GM23338 (cell line): ENCODE results near the gene KDM4E.

Experiments used
- CREB1 ChIP-seq: fragments of 250-450 bp; sonication (Bioruptor Pico); IDR thresholded peaks from 2 replicates; pipeline ENCODE4 v1.5.0; 2020; ENCODE audit warnings: low read depth, mild to moderate bottlenecking, moderate library complexity
- CTCF ChIP-seq, 2 experiments: fragments of 200-600 bp in 1 of 2; sonication (generic) in 1 of 2; conservative IDR thresholded peaks; 2 replicates each; pipeline versions ENCODE4 v1.5.1 to v1.6.1; 2016 to 2017; ENCODE audit warnings: antibody characterized with exemption in 2 of 2, low read depth in 2 of 2, mild to moderate bottlenecking in 2 of 2, moderate library complexity in 1 of 2
- EZH2 ChIP-seq: fragments of 200-600 bp; sonication (generic); IDR thresholded peaks from one replicate; pipeline ENCODE4 v1.8.0; 2017; ENCODE audit warnings: antibody characterized with exemption, mild to moderate bottlenecking, low read depth; ENCODE audit not compliant: unreplicated experiment
- EZH2phosphoT487 ChIP-seq: fragments of 200-600 bp; sonication (generic); IDR thresholded peaks from one replicate; pipeline ENCODE4 v1.8.1; 2018; ENCODE audit warnings: antibody characterized with exemption; ENCODE audit not compliant: unreplicated experiment
- JUNB ChIP-seq: IDR thresholded peaks from one replicate; pipeline ENCODE4 v1.6.1; 2016; ENCODE audit warnings: antibody characterized with exemption; ENCODE audit not compliant: unreplicated experiment
- POLR2AphosphoS5 ChIP-seq: IDR thresholded peaks from 2 replicates; pipeline ENCODE4 v1.6.1; 2016; ENCODE audit warnings: antibody characterized with exemption, low read depth
- STAT1 ChIP-seq: IDR thresholded peaks from one replicate; pipeline ENCODE4 v1.6.1; 2016; ENCODE audit warnings: antibody characterized with exemption; ENCODE audit not compliant: unreplicated experiment
- ZNF114 ChIP-seq: fragments of 250-450 bp; sonication (Bioruptor Pico); IDR thresholded peaks from 2 replicates; pipeline ENCODE4 v1.5.0; 2020; ENCODE audit warnings: mild to moderate bottlenecking, moderate library complexity
- TF ChIP-seq, protein P1 (sequence below): IDR thresholded peaks from one replicate; pipeline ENCODE4 v1.6.1; 2018; ENCODE audit warnings: antibody characterized with exemption; ENCODE audit not compliant: unreplicated experiment

DNA sequence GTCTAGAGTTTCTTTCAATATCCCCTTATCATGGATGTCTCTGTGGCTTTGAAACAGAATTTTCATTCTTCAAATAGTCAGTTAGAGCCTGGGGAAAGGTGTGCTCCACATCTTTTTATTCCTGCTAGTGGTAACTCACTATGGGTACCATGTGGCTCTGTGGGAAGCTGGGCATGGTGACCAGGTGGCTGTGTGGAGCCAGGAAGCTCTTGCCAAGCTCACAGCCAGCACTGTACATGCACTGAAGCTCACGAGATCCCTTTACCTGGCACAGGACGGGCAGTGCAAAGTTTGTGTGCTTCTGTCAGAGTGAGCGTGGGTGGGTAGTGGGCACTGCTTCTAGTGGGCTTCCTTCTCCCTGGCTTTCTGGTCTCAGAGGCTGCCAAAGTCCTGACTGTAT, 17.8 kb downstream of the KDM4E start:
- TF ChIP-seq CTCF (conservative IDR thresholded peaks at IDR 0.05; ENCODE audit: low read depth in 2 of 2): no peak
- TF ChIP-seq, protein P1, sequence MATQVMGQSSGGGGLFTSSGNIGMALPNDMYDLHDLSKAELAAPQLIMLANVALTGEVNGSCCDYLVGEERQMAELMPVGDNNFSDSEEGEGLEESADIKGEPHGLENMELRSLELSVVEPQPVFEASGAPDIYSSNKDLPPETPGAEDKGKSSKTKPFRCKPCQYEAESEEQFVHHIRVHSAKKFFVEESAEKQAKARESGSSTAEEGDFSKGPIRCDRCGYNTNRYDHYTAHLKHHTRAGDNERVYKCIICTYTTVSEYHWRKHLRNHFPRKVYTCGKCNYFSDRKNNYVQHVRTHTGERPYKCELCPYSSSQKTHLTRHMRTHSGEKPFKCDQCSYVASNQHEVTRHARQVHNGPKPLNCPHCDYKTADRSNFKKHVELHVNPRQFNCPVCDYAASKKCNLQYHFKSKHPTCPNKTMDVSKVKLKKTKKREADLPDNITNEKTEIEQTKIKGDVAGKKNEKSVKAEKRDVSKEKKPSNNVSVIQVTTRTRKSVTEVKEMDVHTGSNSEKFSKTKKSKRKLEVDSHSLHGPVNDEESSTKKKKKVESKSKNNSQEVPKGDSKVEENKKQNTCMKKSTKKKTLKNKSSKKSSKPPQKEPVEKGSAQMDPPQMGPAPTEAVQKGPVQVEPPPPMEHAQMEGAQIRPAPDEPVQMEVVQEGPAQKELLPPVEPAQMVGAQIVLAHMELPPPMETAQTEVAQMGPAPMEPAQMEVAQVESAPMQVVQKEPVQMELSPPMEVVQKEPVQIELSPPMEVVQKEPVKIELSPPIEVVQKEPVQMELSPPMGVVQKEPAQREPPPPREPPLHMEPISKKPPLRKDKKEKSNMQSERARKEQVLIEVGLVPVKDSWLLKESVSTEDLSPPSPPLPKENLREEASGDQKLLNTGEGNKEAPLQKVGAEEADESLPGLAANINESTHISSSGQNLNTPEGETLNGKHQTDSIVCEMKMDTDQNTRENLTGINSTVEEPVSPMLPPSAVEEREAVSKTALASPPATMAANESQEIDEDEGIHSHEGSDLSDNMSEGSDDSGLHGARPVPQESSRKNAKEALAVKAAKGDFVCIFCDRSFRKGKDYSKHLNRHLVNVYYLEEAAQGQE: no peak
- no peak for TF ChIP-seq POLR2AphosphoS5
- TF ChIP-seq EZH2: no peak
- TF ChIP-seq CREB1 (CRISPR knock-in tag): no peak
- TF ChIP-seq ZNF114: no peak
- no peak for TF ChIP-seq EZH2phosphoT487
- no peak for TF ChIP-seq STAT1
- TF ChIP-seq JUNB: no peak
